ENCODE measurements around the gene PAGE4. TPM values are rescaled to one million over a fixed set of nuclear protein-coding genes. Genes with fewer than 3 reads are reported as not detected.

PAGE4 gene
- total RNA-seq, 1 experiment from 2014 or later: not detected

DNA sequence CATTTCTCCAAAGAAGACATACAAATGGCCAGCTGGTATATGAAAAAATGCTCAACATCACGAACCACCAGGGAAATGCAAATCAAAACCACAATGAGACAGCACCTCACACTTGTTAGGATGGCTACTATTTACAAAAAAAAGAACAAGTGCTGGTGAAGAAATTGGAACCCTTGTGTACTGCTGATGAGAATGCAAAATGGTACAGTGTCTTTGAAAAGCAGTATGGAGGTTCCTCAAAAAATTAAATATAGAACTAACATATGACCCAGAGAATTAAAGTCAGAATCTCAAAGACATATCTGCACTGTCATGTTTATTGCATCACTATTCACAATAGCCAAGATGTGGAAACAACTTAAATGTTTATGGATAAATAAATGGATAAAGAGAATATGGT lies 20.9 kb downstream of the PAGE4 start:
- H3K9me3 ChIP-seq (ENCODE audit: low read depth, low read length, poor library complexity, severe bottlenecking): no peaks in the 10 kb centered on the region
- H3K27me3 ChIP-seq (replicated peaks; ENCODE audit: insufficient read depth, low read depth, low read length, poor library complexity): no peaks in the 10 kb centered on the region
- BruUV-seq (replicated peaks): no TSS peak
- TF ChIP-seq EZH2 (IDR thresholded peaks at IDR 0.05; ENCODE audit: borderline replicate concordance, low read depth, low read length, poor library complexity, severe bottlenecking): no peak
- TF ChIP-seq CTCF (conservative IDR thresholded peaks at IDR 0.05; ENCODE audit: low read depth, low read length): no peak
- H3K4me1 ChIP-seq (ENCODE audit: insufficient read depth, low read length, poor library complexity, severe bottlenecking): no peaks in the 10 kb centered on the region
- no peak for DNase-seq (ENCODE audit: low spot score)
- no peak overlapping the region for H3K4me3 ChIP-seq (ENCODE audit: low read depth, low read length, poor library complexity, severe bottlenecking)
- H3K36me3 ChIP-seq (ENCODE audit: insufficient read depth, low read length, poor library complexity, severe bottlenecking): no peaks in the 10 kb centered on the region
- H3K27ac ChIP-seq (ENCODE audit: low read depth, low read length, poor library complexity, severe bottlenecking): no peak overlapping the region
- POLR2A ChIA-PET (ENCODE audit: low non-redundant PET): no interaction called here
- CTCF ChIA-PET: no interaction called here
- intact Hi-C loops (cut with micrococcal nuclease; ENCODE audit: unreplicated experiment): no loop called here

- no peaks in the 10 kb centered on the region for H3K36me3 ChIP-seq (ENCODE audit: insufficient read depth, low read length, poor library complexity, severe bottlenecking)
- ChIA-PET CTCF (no interaction called here), POLR2A (ENCODE audit: low non-redundant PET) (no interaction called here)
- H3K4me3 ChIP-seq (ENCODE audit: low read depth, low read length, poor library complexity, severe bottlenecking): no peak overlapping the region
- H3K27me3 ChIP-seq (replicated peaks; ENCODE audit: insufficient read depth, low read depth, low read length, poor library complexity): no peaks in the 10 kb centered on the region
- no peak for DNase-seq (ENCODE audit: low spot score)
- intact Hi-C loops (cut with micrococcal nuclease; ENCODE audit: unreplicated experiment): no loop called here
- H3K4me1 ChIP-seq (ENCODE audit: insufficient read depth, low read length, poor library complexity, severe bottlenecking): no peaks in the 10 kb centered on the region
- no peak overlapping the region for H3K27ac ChIP-seq (ENCODE audit: low read depth, low read length, poor library complexity, severe bottlenecking)
- TF ChIP-seq EZH2 (IDR thresholded peaks at IDR 0.05; ENCODE audit: borderline replicate concordance, low read depth, low read length, poor library complexity, severe bottlenecking): no peak
- TF ChIP-seq CTCF (conservative IDR thresholded peaks at IDR 0.05; ENCODE audit: low read depth, low read length): no peak
- BruUV-seq (replicated peaks): no TSS peak
- no peaks in the 10 kb centered on the region for H3K9me3 ChIP-seq (ENCODE audit: low read depth, low read length, poor library complexity, severe bottlenecking)
Measured at GRCh38 chrX:49853661-49854060, 24.6 kb downstream of the PAGE4 start.

GRCh38 chrX:49856819-49857218 lies 27.7 kb downstream of the PAGE4 start:
- no peak overlapping the region for H3K4me3 ChIP-seq (ENCODE audit: low read depth, low read length, poor library complexity, severe bottlenecking)
- no peaks in the 10 kb centered on the region for H3K36me3 ChIP-seq (ENCODE audit: insufficient read depth, low read length, poor library complexity, severe bottlenecking)
- no peak overlapping the region for H3K27ac ChIP-seq (ENCODE audit: low read depth, low read length, poor library complexity, severe bottlenecking)
- no TSS peak for BruUV-seq (replicated peaks)
- no peaks in the 10 kb centered on the region for H3K4me1 ChIP-seq (ENCODE audit: insufficient read depth, low read length, poor library complexity, severe bottlenecking)
- no peaks in the 10 kb centered on the region for H3K9me3 ChIP-seq (ENCODE audit: low read depth, low read length, poor library complexity, severe bottlenecking)
- TF ChIP-seq CTCF (conservative IDR thresholded peaks at IDR 0.05; ENCODE audit: low read depth, low read length) (no peak), EZH2 (IDR thresholded peaks at IDR 0.05; ENCODE audit: borderline replicate concordance, low read depth, low read length, poor library complexity, severe bottlenecking) (no peak)
- H3K27me3 ChIP-seq (replicated peaks; ENCODE audit: insufficient read depth, low read depth, low read length, poor library complexity): no peaks in the 10 kb centered on the region
- intact Hi-C loops (cut with micrococcal nuclease; ENCODE audit: unreplicated experiment): no loop called here
- CTCF ChIA-PET: no interaction called here
- POLR2A ChIA-PET (ENCODE audit: low non-redundant PET): no interaction called here
- DNase-seq (ENCODE audit: low spot score): no peak

Data from A673 (cell line).